PC-9 (cell line): ENCODE results near the gene PCSK5. TPM values are rescaled to one million over a fixed set of nuclear protein-coding genes. Genes with fewer than 3 reads are reported as not detected.

Source experiments
- BruUV-seq: library from RNA; stranded (reverse); fragments of 400-500 nt; replicated peaks from 2 replicates; lab custom pipeline; 2021; lab: Mats Ljungman, UMichigan
- CTCF ChIA-PET: fragments of 300-600 bp; sonication (Branson Sonifier 250); formaldehyde crosslinking; loops from one replicate; lab custom pipeline; 2022; ENCODE audit warnings: antibody characterized with exemption; lab: Charles Lee
- POLR2A ChIA-PET: fragments of 300-600 bp; sonication (Branson Sonifier 250); formaldehyde crosslinking; loops from one replicate; lab custom pipeline; 2022; ENCODE audit warnings: antibody characterized with exemption; ENCODE audit not compliant: unreplicated experiment; lab: Charles Lee
- DNase-seq, 2 experiments: peaks; one replicate each; pipeline versions ENCODE4 v3.0.0 to v3.0.0-alpha.2; 2015 to 2022; ENCODE audit warnings: mixed read lengths in 1 of 2
- H2AFZ ChIP-seq: fragments of 200-600 bp; sonication (generic); 2 replicates; pipeline ENCODE4 v1.8.1; 2017; ENCODE audit warnings: antibody characterized with exemption
- H3F3A ChIP-seq: fragments of 200-600 bp; sonication (generic); 2 replicates; pipeline ENCODE4 v1.8.1; 2017; ENCODE audit warnings: antibody characterized with exemption, mild to moderate bottlenecking, low read depth; ENCODE audit not compliant: insufficient read depth
- H3K27ac ChIP-seq: fragments of 200-600 bp; sonication (generic); 2 replicates; pipeline ENCODE4 v1.6.1; 2016; ENCODE audit warnings: mixed run types
- H3K27me3 ChIP-seq: fragments of 200-600 bp; sonication (generic); 2 replicates; pipeline ENCODE4 v1.6.1; 2016; ENCODE audit warnings: low read depth, mixed run types; ENCODE audit not compliant: insufficient read depth
- H3K36me3 ChIP-seq: fragments of 200-600 bp; sonication (generic); 2 replicates; pipeline ENCODE4 v1.6.1; 2016; ENCODE audit warnings: low read depth, mixed run types
- H3K4me1 ChIP-seq: fragments of 200-600 bp; sonication (generic); replicated peaks from 2 replicates; pipeline ENCODE4 v1.6.1; 2016; ENCODE audit warnings: mixed run types; ENCODE audit not compliant: insufficient read depth
- H3K4me2 ChIP-seq: fragments of 200-600 bp; sonication (generic); 2 replicates; pipeline ENCODE4 v1.6.1; 2017; ENCODE audit warnings: mixed run types
- H3K4me3 ChIP-seq: fragments of 200-600 bp; sonication (generic); 2 replicates; pipeline ENCODE4 v1.6.1; 2016; ENCODE audit warnings: mixed run types
- H3K79me2 ChIP-seq: fragments of 200-600 bp; sonication (generic); 2 replicates; pipeline ENCODE4 v1.6.1; 2017; ENCODE audit warnings: low read depth, mixed run types
- H3K9me2 ChIP-seq: fragments of 200-600 bp; sonication (generic); 2 replicates; pipeline ENCODE4 v1.8.1; 2017; ENCODE audit warnings: mild to moderate bottlenecking; ENCODE audit not compliant: insufficient read depth
- H3K9me3 ChIP-seq: fragments of 200-600 bp; sonication (generic); 2 replicates; pipeline ENCODE4 v1.8.1; 2016; ENCODE audit warnings: low read depth; ENCODE audit not compliant: insufficient read depth
- H4K20me1 ChIP-seq: fragments of 200-600 bp; sonication (generic); 2 replicates; pipeline ENCODE4 v1.8.1; 2017; ENCODE audit not compliant: insufficient read depth
- EZH2 ChIP-seq: fragments of 200-600 bp; sonication (generic); IDR thresholded peaks from 2 replicates; pipeline ENCODE4 v1.8.0; 2017; ENCODE audit warnings: antibody characterized with exemption, low read depth
- intact Hi-C: fragments of 100-400 bp; cut with micrococcal nuclease; formaldehyde crosslinking; loops from one replicate; pipeline ENCODE4 v1.10.0; 2022; ENCODE audit not compliant: unreplicated experiment
- total RNA-seq: library from RNA; stranded (reverse); gene quantifications from 2 replicates; pipeline ENCODE4 v1.2.3, GENCODE V29; 2021
- TF ChIP-seq, protein P1 (sequence below): fragments of 200-600 bp; sonication (generic); conservative IDR thresholded peaks from 2 replicates; pipeline ENCODE4 v1.6.1; 2017; ENCODE audit warnings: mixed run types, antibody characterized with exemption, mild to moderate bottlenecking, moderate library complexity

PCSK5 gene
- total RNA-seq, 1 experiment from 2014 or later: 8.2 TPM

DNA sequence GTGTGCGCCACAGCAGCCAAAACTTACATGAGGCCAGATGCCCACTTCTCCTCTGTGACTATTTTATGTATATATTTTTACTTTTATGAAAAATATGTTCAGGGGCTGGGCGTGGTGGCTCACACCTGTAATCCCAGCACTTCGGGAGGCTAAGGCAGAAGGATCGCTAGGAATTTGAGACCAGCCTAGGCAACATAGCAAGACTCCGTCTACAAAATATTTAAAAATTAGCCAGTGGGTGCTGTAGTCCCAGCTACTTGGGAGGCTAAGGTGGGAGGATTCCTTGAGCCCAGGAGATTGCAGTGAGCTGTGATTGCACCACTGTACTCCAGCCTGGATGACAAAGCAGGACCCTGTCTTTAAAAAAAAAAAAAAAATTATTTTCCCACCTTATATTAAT, 420.5 kb downstream of the PCSK5 start:
- no peak overlapping the region for H3K4me3 ChIP-seq
- H3K4me1 ChIP-seq: peaks cover 43% of the 10 kb centered on the region
- TSS peak; percentile 59 for BruUV-seq
- H2AFZ ChIP-seq: no peak overlapping the region
- CTCF ChIA-PET: interaction anchor here (0.6 kb wide), 1 partner anchor 382 kb away, joined by 4 read pairs; no protein-coding TSS in a partner anchor
- no peaks in the 10 kb centered on the region for H3K79me2 ChIP-seq
- DNase-seq: no peak
- H3K27me3 ChIP-seq: no peaks in the 10 kb centered on the region
- intact Hi-C loops: loop anchor here (1.0 to 10.0 kb wide), 5 partner anchors 56 to 1226 kb away; partner anchors contain the start of genes NMRK1, OSTF1 and RFK
- H3K36me3 ChIP-seq: no peaks in the 10 kb centered on the region
- no peaks in the 10 kb centered on the region for H4K20me1 ChIP-seq
- peaks cover 28% of the 10 kb centered on the region for H3F3A ChIP-seq
- no peaks in the 10 kb centered on the region for H3K9me3 ChIP-seq
- peak overlapping the region; percentile 78 for H3K27ac ChIP-seq
- peak overlapping the region; percentile 61 for H3K4me2 ChIP-seq
- POLR2A ChIA-PET: interaction anchor here (1.0 kb wide), 1 partner anchor 83 kb away, joined by 4 read pairs; the partner anchor contains the start of gene RFK
- H3K9me2 ChIP-seq: no peaks in the 10 kb centered on the region
- TF ChIP-seq EZH2: no peak
- TF ChIP-seq, protein P1, sequence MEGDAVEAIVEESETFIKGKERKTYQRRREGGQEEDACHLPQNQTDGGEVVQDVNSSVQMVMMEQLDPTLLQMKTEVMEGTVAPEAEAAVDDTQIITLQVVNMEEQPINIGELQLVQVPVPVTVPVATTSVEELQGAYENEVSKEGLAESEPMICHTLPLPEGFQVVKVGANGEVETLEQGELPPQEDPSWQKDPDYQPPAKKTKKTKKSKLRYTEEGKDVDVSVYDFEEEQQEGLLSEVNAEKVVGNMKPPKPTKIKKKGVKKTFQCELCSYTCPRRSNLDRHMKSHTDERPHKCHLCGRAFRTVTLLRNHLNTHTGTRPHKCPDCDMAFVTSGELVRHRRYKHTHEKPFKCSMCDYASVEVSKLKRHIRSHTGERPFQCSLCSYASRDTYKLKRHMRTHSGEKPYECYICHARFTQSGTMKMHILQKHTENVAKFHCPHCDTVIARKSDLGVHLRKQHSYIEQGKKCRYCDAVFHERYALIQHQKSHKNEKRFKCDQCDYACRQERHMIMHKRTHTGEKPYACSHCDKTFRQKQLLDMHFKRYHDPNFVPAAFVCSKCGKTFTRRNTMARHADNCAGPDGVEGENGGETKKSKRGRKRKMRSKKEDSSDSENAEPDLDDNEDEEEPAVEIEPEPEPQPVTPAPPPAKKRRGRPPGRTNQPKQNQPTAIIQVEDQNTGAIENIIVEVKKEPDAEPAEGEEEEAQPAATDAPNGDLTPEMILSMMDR: no peak

DNA sequence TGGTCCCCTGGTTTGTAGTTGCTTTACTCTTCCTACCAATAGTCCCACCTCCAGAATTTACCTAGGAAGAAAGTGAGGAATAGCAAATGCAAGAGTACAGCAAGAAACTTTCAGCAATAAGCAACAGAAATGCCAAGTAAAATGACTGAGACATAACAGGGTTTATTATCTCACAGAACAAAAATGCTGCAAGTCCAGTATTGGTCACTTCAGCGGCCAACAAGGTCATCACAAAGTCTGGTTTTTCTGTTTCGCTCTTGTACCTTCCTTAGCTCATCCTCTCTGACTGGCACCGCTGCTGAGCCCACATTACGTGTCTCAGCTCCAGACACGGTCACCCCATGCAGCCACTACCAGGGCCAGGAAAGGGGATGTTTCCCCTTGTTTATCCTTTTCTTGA, 421.1 kb downstream of the PCSK5 start:
- H2AFZ ChIP-seq: no peak overlapping the region
- H3K4me2 ChIP-seq: peak overlapping the region; percentile 61
- H3K27me3 ChIP-seq: no peaks in the 10 kb centered on the region
- intact Hi-C loops: loop anchor here (1.0 to 10.0 kb wide), 5 partner anchors 56 to 1227 kb away; partner anchors contain the start of genes NMRK1, OSTF1 and RFK
- peaks cover 47% of the 10 kb centered on the region for H3K4me1 ChIP-seq
- H3K27ac ChIP-seq: peak overlapping the region; percentile 78
- no peaks in the 10 kb centered on the region for H3K9me2 ChIP-seq
- H3K36me3 ChIP-seq: no peaks in the 10 kb centered on the region
- ChIA-PET CTCF (interaction anchor here (0.6 to 0.8 kb wide), 2 partner anchors 68 to 383 kb away, joined by 3 to 4 read pairs; no protein-coding TSS in a partner anchor), POLR2A (interaction anchor here (1.0 kb wide), 1 partner anchor 83 kb away, joined by 4 read pairs; the partner anchor contains the start of gene RFK)
- H3K9me3 ChIP-seq: no peaks in the 10 kb centered on the region
- peak; percentile 66 to 88 for DNase-seq
- TF ChIP-seq, protein P1: no peak
- no peak for TF ChIP-seq EZH2
- no TSS peak for BruUV-seq
- H3K4me3 ChIP-seq: no peak overlapping the region
- H3K79me2 ChIP-seq: no peaks in the 10 kb centered on the region
- H3F3A ChIP-seq: peaks cover 28% of the 10 kb centered on the region
- H4K20me1 ChIP-seq: no peaks in the 10 kb centered on the region

DNA sequence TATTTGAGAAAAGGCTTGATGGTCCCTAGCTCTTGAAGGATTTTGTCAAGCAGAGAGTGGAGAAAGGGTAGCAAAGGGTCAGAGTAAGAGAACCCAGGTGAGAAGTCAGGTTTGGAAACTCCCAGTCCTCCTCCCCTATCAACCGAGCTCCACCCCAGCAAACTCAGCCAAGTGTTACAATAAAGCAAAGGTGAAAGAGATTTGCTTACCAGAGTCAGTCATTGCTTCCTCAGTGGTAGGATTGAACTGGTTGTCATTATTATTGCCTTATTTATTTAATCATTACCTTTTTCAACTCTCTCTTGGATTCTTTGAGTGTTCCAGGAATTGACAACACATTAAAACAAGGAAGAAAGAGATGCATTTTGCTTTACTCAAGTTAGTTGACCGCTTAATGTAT, 423.3 kb downstream of the PCSK5 start:
- Histone ChIP-seq H3K4me1 (peaks cover 47% of the 10 kb centered on the region), H3K4me3 (no peak overlapping the region), H3K36me3 (no peaks in the 10 kb centered on the region), H3K27me3 (no peaks in the 10 kb centered on the region), H3K4me2 (no peak overlapping the region), H4K20me1 (no peaks in the 10 kb centered on the region), H2AFZ (no peak overlapping the region), H3K27ac (no peak overlapping the region), H3K9me2 (no peaks in the 10 kb centered on the region), H3K9me3 (no peaks in the 10 kb centered on the region), H3K79me2 (no peaks in the 10 kb centered on the region), H3F3A (peaks cover 28% of the 10 kb centered on the region)
- intact Hi-C loops: loop anchor here (5.0 to 10.0 kb wide), 4 partner anchors 54 to 1229 kb away; partner anchors contain the start of genes NMRK1 and OSTF1
- DNase-seq: no peak
- CTCF ChIA-PET: interaction anchor here (0.6 kb wide), 1 partner anchor 209 kb away, joined by 4 read pairs; no protein-coding TSS in a partner anchor
- POLR2A ChIA-PET: no interaction called here
- BruUV-seq: no TSS peak
- no peak for TF ChIP-seq EZH2
